A172 (cell line): Measurements from ENCODE around the gene MRPL52. TPM values are rescaled to one million over a fixed set of nuclear protein-coding genes. Genes with fewer than 3 reads are reported as not detected.
"Not testable (repeated sequence)": the region's sequence is repeated elsewhere in the genome, so short reads cannot be mapped to it uniquely, and the experiment has no call there.

Experiments
- DNase-seq: peaks from one replicate; pipeline ENCODE4 v3.0.0-alpha.2; 2015; ENCODE audit warnings: low spot score
- total RNA-seq: library from RNA; depleted of rRNA; stranded (reverse); fragments of >200 nt; shearing (Covaris generic); gene quantifications from 2 replicates; pipeline ENCODE4 v1.2.3, GENCODE V29; 2014

MRPL52 gene
- total RNA-seq, 1 experiment from 2014 or later, result 163 TPM

GRCh38 chr14:22852940-22853767, 23.5 kb downstream of the MRPL52 start:
- peak; percentile 55 for DNase-seq

DNA sequence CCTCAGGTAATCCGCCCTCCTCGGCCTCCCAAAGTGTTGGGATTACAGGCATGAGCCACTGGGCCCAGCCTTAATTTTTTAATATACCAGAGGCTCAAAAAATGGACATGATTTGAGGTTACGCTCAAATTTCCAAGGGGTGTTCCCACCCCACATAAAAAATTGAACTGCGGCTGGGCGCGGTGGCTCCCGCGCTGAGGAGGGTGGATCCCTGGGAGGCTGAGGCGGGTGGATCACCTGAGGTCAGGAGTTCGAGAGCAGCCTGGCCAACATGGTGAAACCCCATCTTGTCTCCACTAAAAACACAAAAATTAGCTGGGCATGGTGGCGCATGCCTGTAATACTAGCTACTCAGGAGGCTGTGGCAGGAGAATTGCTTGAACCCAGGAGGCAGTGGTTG, 24.6 kb downstream of the MRPL52 start:
- DNase-seq, result not testable (repeated sequence)

DNA sequence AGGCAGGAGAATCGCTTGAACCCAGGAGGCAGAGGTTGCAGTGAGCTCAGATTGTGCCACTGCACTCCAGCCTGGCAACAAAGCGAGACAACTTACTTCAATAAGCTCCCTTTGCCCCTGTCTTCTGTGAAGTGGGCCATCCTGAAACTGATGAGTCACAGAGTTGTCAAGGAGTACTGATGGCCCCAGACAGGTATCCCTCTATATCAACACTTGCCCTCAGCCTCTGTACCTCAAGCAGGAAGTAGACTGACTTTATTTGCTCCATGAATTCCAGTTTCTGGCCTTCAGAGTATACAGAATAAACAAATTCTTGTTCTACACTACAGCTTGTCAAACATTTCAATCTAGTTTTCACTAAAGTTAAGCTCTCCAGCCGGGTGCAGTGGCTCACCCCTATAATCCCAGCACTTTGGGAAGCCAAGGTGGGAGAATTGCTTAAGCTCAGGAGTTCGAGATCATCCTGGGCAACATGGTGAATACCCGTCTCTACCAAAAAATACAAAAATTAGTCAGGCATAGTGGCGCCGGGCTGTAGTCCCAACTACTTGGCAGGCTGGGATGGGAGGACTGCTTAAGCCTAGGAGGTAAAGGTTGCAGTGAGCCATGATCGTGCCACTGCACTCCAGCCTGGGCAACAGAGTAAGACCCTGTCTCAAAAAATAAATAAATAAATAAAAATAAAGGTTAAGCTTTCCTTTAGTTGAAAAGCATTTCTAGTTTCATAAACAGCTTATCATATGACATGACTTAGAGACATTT, 25.5 kb downstream of the MRPL52 start:
- DNase-seq, result no peak

- no peak for DNase-seq
These were observed 26.7 kb downstream of the MRPL52 start for GRCh38 chr14:22856428-22856827.

GRCh38 chr14:22860377-22860776, 30.7 kb downstream of the MRPL52 start:
- DNase-seq, result not testable (repeated sequence)

GRCh38 chr14:22861651-22862050, 32.0 kb downstream of the MRPL52 start:
- no peak for DNase-seq

DNA sequence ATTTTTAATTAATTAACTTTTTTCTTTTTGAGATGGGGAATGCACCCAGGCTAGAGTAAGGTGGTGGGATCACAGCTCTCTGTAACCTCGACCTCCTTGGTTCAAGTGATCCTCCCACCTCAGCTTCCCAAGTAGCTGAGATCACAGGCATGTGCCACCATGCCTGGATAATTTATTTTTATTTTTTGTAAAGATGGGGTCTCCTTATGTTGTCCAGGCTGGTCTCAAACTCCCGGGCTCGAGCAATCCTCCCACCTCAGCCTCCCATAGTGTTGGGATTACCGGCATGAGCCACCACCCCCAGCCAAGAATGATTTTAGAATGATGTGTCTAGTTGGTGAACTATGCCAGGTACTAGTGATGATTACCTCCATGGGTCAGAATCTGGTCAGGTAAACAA, 35.3 kb downstream of the MRPL52 start:
- no peak for DNase-seq

DNA sequence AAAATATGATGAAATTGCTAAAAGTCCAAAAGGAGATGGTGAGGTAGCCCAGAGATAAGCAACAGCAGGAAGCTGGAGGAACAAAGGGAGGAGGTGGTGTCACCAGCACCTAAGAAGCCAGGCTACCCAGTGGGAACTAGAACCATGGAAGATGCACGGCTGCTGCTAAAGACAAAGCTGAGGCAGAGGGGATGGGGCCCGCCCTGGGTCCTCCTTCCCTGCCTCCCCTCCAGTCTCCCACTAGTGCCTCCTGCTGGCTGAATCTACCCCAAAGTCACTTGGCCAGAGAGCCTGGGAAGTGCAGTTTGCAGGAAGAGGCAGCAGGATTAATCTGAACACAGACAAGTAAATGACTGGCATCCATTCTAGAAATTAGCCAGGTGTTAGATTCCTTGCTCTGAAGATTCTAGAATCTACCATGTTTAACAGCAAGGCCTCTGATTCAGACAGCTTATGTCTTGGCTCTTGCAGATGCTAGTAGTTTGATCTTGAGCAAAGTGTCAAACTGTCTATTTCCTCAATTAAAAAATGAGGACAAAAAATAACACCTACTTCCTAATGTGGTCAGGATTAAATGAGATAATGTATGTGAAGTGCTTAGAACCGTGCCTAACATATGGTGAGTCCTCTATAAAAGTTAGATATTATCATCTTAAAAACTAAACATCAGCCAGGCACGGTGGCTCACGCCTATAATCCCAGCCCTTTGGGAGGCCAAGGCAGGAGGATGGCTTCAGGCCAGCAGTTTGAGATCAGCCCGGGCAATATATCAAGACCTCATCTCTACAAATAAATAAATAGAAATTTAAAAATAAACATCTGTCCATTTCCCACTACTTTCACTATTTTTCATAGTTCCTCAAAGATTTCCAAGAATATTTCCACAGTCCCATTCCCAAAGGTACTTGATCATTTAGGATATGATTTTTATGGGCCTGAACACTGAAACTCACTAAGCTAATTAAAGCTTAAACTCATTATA, 36.0 kb downstream of the MRPL52 start:
- DNase-seq, result no peak

- DNase-seq, result no peak
These were observed 37.2 kb downstream of the MRPL52 start for GRCh38 chr14:22866874-22867273.

GRCh38 chr14:22870811-22871223, 41.1 kb downstream of the MRPL52 start:
- no peak for DNase-seq

GRCh38 chr14:22871224-22872032, 41.7 kb downstream of the MRPL52 start, which contains the start of gene LRP10:
Gene LRP10 (plus strand): TSS chr14:22871740. CDS start chr14:22872304, 564 bp downstream.
- peak; percentile 70 for DNase-seq

DNA sequence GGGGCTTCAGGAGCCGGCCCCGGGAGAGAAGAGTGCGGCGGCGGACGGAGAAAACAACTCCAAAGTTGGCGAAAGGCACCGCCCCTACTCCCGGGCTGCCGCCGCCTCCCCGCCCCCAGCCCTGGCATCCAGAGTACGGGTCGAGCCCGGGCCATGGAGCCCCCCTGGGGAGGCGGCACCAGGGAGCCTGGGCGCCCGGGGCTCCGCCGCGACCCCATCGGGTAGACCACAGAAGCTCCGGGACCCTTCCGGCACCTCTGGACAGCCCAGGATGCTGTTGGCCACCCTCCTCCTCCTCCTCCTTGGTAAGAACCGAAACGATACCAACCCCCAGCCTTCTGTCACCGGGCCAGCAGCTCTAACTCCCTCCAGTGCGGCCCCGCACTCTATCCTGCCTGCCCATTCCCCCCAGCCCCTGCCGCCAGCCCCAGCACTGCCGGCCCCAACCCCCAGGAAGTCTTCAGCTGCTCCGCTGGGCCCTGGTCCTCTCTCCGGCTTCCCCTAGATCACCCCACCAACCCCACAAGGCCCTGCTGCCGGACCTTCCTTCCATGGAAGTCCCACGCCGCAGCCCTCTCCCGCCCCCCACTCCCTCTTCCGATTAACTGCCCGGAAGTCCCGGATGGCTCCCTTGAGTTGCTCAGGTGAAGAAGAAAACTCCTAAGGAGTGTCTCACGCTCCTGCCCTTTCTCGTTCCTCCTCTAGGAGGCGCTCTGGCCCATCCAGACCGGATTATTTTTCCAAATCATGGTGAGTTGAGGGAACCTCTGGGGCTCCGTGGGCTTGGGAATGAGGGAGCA, 42.5 kb downstream of the MRPL52 start:
- peak; percentile 77 for DNase-seq

- no peak for DNase-seq
These were observed 43.3 kb downstream of the MRPL52 start for GRCh38 chr14:22872833-22873520.

GRCh38 chr14:22875003-22875747, 45.5 kb downstream of the MRPL52 start:
- DNase-seq, result no peak

DNA sequence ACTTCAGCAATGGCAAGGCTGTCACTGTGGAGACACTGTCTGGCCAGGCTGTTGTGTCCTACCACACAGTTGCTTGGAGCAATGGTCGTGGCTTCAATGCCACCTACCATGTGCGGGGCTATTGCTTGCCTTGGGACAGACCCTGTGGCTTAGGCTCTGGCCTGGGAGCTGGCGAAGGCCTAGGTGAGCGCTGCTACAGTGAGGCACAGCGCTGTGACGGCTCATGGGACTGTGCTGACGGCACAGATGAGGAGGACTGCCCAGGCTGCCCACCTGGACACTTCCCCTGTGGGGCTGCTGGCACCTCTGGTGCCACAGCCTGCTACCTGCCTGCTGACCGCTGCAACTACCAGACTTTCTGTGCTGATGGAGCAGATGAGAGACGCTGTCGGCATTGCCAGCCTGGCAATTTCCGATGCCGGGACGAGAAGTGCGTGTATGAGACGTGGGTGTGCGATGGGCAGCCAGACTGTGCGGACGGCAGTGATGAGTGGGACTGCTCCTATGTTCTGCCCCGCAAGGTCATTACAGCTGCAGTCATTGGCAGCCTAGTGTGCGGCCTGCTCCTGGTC, 46.1 kb downstream of the MRPL52 start:
- DNase-seq, result no peak

- no peak for DNase-seq
These were observed 47.4 kb downstream of the MRPL52 start for GRCh38 chr14:22877000-22877501.

GRCh38 chr14:22878271-22879246, 48.9 kb downstream of the MRPL52 start:
- no peak for DNase-seq
